SK-N-MC (cell line): ENCODE measurements around the gene TFR2.

Experiments
- EZH2 ChIP-seq: fragments of 200-600 bp; sonication (generic); IDR thresholded peaks from one replicate; pipeline ENCODE4 v1.6.1; 2017; ENCODE audit warnings: antibody characterized with exemption
- POLR2AphosphoS5 ChIP-seq: IDR thresholded peaks from 2 replicates; pipeline ENCODE4 v1.6.1; 2012; ENCODE audit warnings: mild to moderate bottlenecking, low read depth, low read length, borderline replicate concordance

- TF ChIP-seq EZH2 (no peak), POLR2AphosphoS5 (no peak)
Observed at GRCh38 chr7:100626055-100626454, 15.3 kb downstream of the TFR2 start.
